SHP77 treated with DMSO at 0.1 percent for 48 hours (cell line): ENCODE results near the gene DHX9.

Experiments
- DNase-seq: peaks from one replicate; lab custom pipeline; 2025; lab: John Stamatoyannopoulos, UW

DHX9 gene

GRCh38 chr1:182841368-182841988 is 2.3 kb downstream of the DHX9 start:
- no peak for DNase-seq

GRCh38 chr1:182842265-182842664 is 3.1 kb downstream of the DHX9 start:
- DNase-seq, result no peak

- no peak for DNase-seq
Observed at GRCh38 chr1:182845379-182845778, 6.2 kb downstream of the DHX9 start.

DNA sequence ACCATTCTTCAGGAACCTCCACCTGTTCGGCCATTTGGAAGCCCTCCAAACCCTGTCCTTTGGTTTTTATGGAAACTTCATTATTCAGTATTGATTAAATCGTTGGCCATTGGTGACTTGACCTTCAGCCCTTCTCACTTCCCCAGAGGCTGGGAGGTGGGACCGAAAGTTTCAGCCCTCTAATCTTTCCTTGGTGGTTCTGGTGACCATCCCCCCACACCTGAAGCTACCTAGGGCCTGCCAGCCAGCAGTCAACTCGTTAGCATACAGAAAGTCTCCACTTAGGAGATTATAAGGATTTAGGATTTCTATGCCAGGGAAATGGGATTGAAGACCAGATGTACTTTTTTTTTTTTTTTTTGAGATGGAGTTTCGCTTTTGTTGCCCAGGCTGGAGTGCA is 6.7 kb downstream of the DHX9 start:
- DNase-seq, result no peak

- DNase-seq, result no peak
Observed at GRCh38 chr1:182847105-182847504, 8.0 kb downstream of the DHX9 start.

DNA sequence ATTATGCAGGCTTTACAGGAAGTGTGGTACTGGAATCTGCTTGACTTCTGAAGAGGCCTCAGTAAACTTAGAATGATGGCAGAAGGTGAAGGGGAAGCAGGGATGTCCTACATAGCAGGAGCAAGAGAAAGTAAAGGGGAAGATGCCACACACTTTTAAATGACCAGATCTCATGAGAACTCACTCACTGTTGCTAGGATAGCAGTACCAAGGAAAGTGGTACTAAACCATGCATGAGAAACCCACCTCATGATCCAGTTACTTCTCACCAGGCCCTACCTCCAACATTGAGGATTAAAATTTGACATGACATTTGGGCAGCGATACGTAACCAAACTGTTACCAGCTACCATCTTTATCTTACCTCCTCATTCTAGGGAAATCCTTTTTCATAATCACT is 9.6 kb downstream of the DHX9 start:
- no peak for DNase-seq

GRCh38 chr1:182850319-182850718 is 11.2 kb downstream of the DHX9 start:
- no peak for DNase-seq

DNA sequence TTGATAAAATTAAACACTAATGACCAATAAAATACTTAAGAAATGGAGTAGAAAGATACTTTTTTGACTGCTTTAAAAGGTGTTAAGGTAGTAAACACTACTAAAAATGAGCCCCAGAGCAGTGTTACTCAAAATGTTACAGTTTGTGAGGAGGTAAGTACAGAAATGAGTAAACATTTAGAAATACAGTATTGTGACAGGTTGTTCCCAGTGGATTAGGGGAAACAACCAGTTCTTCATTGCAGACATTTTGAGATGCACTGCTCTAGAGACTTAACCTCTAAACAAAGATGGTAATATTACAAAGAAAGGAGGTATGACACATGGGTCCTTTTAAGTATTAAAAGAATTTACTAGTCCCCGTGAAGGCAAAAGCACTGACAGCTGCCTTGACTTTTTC is 12.7 kb downstream of the DHX9 start:
- DNase-seq, result no peak

DNA sequence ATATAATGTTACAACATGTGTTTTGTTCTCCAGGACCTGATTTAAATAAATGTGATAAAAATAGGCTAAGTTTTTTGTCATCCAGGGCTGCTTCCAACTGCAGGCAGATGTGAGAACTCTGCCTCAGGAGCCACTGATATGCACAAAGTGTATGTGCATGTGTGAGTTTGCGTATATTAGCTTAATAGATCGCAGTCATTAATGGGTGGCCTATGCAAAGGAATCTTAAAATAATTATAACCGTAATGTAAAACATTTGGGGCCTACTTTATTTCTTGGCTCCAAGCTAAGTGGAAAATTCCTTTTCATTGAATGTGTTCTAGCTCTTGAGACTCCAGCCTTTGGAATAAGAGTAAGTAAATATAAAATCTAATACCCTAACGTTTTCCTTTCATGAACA is 16.8 kb downstream of the DHX9 start:
- DNase-seq, result no peak

DNA sequence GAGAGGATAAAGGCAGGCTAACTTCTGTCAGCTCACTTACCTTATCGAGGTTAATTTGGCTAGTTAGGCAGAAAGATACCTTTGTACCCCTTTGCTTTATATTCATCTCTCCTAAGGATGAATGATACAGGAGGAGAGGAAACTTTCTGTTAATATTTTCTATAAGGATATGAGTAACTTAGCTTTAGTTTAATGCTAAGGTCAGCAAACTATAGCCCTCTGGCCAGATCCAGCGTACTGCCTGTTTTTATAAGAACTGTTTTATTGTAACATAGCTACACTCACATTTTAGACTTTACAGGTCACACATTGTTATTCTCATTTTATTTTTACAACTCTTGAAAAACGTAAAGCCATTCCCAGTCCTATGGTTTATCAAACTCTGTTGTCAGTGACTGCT is 18.1 kb downstream of the DHX9 start:
- no peak for DNase-seq

DNA sequence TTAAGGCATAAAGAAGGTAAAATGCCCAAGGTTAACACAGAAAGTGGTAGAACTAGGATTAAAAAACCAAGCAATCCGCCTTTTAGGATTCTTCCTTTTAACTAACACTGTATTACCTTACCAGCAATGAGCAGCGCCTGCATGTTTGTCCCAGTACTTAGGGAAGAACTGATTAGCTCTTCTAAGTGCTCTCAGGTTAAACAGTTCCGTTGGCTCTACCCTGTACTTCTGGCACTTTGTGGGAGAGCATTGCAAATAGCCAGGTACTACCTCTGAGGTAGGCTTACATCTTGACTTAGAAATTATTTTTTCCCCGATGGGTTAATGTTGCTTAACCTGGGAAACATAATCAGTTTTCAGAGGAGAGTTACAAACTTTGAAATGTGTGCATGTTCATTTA is 21.5 kb downstream of the DHX9 start:
- no peak for DNase-seq

- DNase-seq, result no peak
Observed at GRCh38 chr1:182861994-182862393, 22.8 kb downstream of the DHX9 start.

DNA sequence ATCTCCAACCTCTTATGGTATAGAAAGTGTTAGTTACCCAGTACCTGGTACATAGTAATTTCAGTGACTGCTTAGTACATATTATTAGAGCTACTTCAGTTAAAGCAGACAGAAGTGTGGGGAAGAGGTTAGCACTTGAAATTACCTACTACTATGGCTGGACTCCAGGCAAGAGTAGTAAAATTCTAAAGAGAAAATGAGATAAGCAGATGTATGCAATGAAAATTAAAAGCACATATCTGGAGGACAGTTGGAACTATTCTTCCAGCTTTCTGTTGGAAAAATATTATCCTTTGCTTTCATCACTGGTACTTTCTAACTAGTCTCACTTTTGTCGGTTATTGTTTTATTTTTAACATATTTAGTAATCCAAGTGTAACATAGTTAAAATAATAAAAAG is 23.7 kb downstream of the DHX9 start:
- no peak for DNase-seq

DNA sequence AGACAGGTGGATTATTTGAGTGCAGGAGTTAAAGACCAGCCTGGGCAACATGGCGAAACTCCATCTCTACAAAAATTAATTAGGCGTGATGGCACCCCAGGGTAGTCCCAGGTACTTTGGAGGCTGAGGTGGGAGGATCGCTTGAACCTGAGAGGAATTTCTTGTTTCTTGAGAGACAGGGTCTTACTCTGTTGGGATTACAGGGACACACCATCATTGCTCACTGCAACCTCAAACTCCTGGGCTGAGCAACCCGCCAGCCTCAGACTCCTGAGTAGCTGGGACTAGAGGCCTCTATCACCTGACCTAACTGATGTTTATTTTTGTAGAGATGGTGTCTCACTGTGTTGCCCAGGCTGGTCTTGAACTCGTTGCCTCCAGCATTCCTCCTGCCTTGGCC is 24.8 kb downstream of the DHX9 start:
- DNase-seq, result no peak

GRCh38 chr1:182867861-182868260 is 28.7 kb downstream of the DHX9 start:
- no peak for DNase-seq

DNA sequence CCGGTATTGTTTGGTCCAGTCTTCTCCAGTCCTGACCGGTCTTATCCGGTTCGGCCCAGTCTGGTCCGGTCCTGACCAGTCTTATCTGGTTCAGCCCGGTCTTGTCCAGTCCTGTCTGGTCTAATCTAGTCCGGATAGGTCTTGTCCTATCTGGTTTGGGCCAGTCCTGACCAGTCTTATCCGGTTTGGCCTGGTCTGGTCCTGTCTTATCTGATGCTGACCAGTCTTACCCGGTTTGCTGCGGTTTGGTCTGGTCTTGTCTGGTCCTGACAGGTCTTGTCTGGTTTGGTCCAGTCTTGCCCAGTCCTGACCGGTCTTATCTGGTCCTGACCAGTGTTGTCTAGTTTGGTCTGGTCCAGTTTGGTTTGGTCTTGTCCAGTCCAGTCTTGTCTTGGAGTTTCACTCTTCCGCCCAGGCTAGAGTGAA is 30.1 kb downstream of the DHX9 start:
- DNase-seq, result no peak

GRCh38 chr1:182872881-182873280 is 33.7 kb downstream of the DHX9 start:
- no peak for DNase-seq

DNA sequence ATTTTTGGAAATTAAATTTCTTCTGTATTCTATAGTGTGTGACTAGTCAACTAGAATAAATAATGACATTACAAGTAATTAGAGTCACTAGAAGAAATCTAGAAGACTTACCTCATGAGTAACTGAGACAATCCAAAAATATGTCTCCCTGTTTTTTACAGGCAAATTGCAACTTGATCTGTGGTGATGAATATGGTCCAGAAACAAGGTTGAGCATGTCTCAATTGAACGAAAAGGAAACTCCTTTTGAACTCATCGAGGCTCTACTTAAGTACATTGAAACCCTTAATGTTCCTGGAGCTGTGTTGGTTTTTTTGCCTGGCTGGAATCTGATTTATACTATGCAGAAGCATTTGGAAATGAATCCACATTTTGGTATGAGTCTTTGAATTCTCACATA is 36.7 kb downstream of the DHX9 start:
- no peak for DNase-seq

- no peak for DNase-seq
Observed at GRCh38 chr1:182877331-182877730, 38.2 kb downstream of the DHX9 start.

- no peak for DNase-seq
Observed at GRCh38 chr1:182877842-182878241, 38.7 kb downstream of the DHX9 start.

DNA sequence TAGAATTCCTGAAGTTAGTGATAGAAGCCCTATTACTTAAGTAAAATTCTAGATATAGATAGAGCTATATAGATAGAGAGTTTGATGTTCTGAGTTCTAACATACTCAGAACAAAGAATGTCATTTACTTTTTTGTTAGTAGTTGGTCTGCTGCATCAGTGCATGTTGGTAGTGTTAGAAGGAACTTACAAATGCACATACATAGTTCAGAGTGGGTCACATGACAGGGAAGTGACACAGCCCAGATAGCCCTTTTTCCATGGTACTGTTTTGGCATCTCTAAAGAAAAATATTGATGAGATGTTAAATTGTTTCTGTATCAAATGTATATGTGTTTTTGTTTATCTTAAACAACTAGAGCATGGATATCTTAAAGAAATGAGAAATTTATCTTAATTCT is 45.7 kb downstream of the DHX9 start:
- no peak for DNase-seq

DNA sequence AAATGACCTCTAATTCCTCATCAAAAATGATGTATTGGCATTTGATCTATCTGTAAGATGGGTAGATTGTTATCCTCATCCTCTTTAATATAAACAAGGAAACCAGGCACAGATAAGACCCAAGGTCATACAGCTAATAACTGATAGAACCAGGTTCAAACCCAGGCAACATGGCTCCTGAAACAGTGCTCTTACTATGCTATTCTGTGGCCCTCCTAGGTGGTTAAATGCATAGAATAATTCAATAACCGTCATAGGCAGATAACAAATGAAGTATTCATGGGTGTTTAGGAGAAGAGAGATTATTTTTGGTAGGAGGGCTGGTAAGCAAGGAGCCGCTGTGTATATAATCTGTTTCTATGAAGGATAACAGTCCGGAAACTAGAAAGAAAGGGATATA is 46.4 kb downstream of the DHX9 start:
- no peak for DNase-seq

GRCh38 chr1:182886985-182887384 is 47.8 kb downstream of the DHX9 start:
- no peak for DNase-seq

DNA sequence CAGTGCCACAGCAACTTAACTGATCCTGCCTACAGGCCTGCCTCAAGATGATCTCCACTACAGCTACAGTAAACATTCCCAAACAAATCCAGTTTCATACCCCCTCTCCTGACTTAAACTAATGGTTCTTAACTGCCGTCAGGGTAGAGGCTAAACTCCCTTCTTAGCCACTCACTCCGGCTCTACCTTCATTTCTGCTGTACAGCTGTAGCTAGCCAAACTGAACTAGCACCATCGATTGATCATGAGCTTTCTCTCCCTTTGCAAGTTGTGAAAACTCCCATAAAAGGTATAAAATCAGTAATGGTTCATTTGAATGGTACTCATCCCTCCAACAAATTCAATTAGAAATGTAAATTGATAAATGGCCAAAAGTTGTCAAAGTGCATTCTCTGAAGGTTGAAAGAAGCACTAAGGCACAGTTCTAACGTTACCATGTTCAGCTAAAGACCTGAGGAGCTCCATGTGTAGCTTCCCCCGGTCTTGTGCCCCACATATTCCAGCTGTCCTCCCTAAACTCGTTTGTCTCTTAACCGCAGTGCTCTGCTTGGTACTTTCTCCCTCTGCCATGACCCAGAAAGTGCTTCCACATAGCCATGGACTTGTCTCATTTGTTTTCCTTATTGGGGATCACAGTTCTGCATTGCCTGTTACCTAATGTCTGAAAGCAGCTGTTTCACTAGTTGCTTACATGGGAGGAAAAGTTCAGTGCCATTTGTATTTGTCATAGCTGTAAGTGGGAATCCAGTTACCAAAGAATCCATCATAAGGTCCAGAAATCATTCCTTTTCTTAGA is 49.8 kb downstream of the DHX9 start:
- DNase-seq, result no peak
